NCI-H2196 treated with DMSO at 0.1 percent for 48 hours (cell line): ENCODE measurements around the gene MMP10.

ENCODE experiments used
- DNase-seq: peaks from one replicate; lab custom pipeline; 2025; ENCODE audit not compliant: unreplicated experiment; lab: John Stamatoyannopoulos, UW

MMP10 gene

DNA sequence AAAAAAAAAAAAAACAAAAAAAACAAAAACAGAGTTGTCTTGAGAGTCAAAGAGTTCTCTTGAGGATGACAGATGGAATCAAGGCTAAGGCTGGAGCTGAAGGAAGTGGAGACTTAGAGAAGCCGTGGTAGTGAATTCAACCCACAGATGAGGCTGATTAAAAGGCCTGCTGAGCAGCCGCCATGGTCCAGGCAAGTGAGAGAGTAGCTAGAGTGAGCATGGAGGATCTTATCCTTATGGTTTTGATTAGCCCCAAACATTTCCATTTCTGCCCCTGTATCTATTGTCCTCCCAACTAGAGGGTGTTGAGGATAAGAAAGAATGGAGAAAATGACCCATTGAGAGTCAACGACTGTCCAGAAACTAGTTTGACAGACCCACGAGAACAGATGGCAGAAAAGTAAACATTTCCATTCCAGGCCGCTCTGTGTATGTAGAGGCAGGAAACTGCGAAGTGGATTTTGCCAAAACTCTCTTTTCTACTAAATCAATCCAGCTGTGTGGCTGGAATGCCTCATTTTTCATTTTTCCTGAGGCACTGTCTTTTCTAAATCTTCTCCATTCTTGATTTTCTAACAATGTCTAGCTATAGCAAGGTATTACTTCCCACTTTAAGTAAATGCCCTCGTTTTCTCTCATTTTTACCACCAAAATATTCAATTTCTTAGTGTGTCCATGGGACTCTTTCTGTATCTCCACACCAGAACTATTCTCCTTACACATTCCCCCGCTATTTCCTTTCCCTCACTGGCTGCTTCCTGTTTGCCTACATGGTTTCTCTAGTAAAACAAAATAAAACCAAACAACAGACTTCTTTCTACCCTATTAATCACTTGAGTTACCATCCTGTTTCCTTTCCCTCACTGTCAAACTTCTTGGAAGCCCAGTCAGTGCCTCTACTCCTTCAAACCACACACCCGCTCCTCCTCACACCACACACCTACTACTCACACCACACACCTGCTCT, 50.3 kb downstream of the MMP10 start:
- no peak for DNase-seq

DNA sequence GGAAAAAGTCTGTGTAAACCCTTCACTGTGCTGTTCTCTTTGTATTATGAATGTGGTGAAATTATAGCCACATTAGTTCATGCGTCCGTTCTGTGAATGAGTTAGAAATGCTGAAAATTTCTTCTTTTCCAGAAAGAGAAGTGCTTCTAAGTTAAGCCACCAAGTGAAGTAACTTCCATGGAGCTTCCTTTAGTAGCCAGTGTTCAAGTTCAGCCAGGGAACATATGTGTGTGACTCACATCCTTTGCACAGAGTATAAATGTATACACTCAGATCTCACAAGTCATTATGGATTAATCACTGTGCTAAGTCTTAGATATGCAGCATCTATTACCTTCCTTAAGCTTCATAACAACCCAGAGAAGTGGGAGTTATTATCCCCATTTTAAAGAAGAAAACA, 52.5 kb downstream of the MMP10 start:
- DNase-seq = no peak

GRCh38 chr11:102724904-102725500, 55.4 kb downstream of the MMP10 start, which contains the start of gene MMP8:
MMP8 (minus strand) TSS chr11:102724954; CDS start chr11:102724855, 99 bp downstream.
- no peak for DNase-seq

- no peak for DNase-seq
Observed at GRCh38 chr11:102722821-102723220, 57.6 kb downstream of the MMP10 start.
